Activated naive CD4-positive, alpha-beta T cell treated with Interleukin-2 at 50 U/mL for 16 hours (primary cell): ENCODE results near the gene STRIP2.
A peak's percentile ranks its signal among the peaks of the same experiment; 100 is the strongest.
"Not testable (repeated sequence)": the region's sequence is repeated elsewhere in the genome, so short reads cannot be mapped to it uniquely, and the experiment has no call there.

Experiments used
- DNase-seq: peaks from one replicate; pipeline ENCODE4 v3.0.0-alpha.2; 2020

Gene STRIP2

GRCh38 chr7:129497156-129497555 lies 62.9 kb downstream of the STRIP2 start:
- DNase-seq, result no peak

- DNase-seq, result no peak
Measured at GRCh38 chr7:129498021-129498420, 63.8 kb downstream of the STRIP2 start.

- DNase-seq, result no peak
Measured at GRCh38 chr7:129499999-129500398, 65.8 kb downstream of the STRIP2 start.

- DNase-seq, result peak; percentile 93
Measured at GRCh38 chr7:129501760-129502707, 67.8 kb downstream of the STRIP2 start, which contains the start of gene SMKR1. TSS of gene SMKR1 (plus strand) at chr7:129502531. CDS start at chr7:129502825, 294 bp downstream.

GRCh38 chr7:129502708-129503685 lies 68.8 kb downstream of the STRIP2 start:
- peak; percentile 22 for DNase-seq

GRCh38 chr7:129503725-129504124 lies 69.5 kb downstream of the STRIP2 start:
- no peak for DNase-seq

- DNase-seq, result no peak
Measured at GRCh38 chr7:129512192-129512591, 78.0 kb downstream of the STRIP2 start.

GRCh38 chr7:129513546-129513945 lies 79.3 kb downstream of the STRIP2 start:
- DNase-seq, result no peak

- DNase-seq, result no peak
Measured at GRCh38 chr7:129514683-129515082, 80.5 kb downstream of the STRIP2 start.

GRCh38 chr7:129515381-129515780 lies 81.1 kb downstream of the STRIP2 start:
- no peak for DNase-seq

- DNase-seq, result no peak
Measured at GRCh38 chr7:129517931-129518330, 83.7 kb downstream of the STRIP2 start.

- no peak for DNase-seq
Measured at GRCh38 chr7:129519464-129519863, 85.2 kb downstream of the STRIP2 start.

GRCh38 chr7:129522088-129522970 lies 88.1 kb downstream of the STRIP2 start:
- DNase-seq, result no peak

GRCh38 chr7:129522971-129523340 lies 88.7 kb downstream of the STRIP2 start:
- no peak for DNase-seq

GRCh38 chr7:129523924-129524323 lies 89.7 kb downstream of the STRIP2 start:
- DNase-seq, result no peak

GRCh38 chr7:129524405-129524804 lies 90.2 kb downstream of the STRIP2 start:
- DNase-seq, result not testable (repeated sequence)

GRCh38 chr7:129525225-129525862 lies 91.1 kb downstream of the STRIP2 start:
- no peak for DNase-seq

- no peak for DNase-seq
Measured at GRCh38 chr7:129529643-129530042, 95.4 kb downstream of the STRIP2 start.

- peak; percentile 55 for DNase-seq
Measured at GRCh38 chr7:129530795-129531391, 96.7 kb downstream of the STRIP2 start.

- DNase-seq, result no peak
Measured at GRCh38 chr7:129531721-129532120, 97.5 kb downstream of the STRIP2 start.

GRCh38 chr7:129532375-129532774 lies 98.1 kb downstream of the STRIP2 start:
- DNase-seq, result no peak
